Psoas muscle (tissue), 8 donors: ENCODE data around the gene HYAL3. TPM values are rescaled to one million over a fixed set of nuclear protein-coding genes. Genes with fewer than 3 reads are reported as not detected.

Experiments used
- ATAC-seq, 4 donors: fragments of 200-7000 bp; cut with Tn5 transposase; one replicate each; pipeline ENCODE4 v1.9.1; 2020; ENCODE audit warnings: moderate library complexity in 3 of 4, mild to moderate bottlenecking in 2 of 4
- DNase-seq, 2 donors: peaks; one replicate each; pipeline ENCODE4 v3.0.0-alpha.2; 2020
- H3K27ac ChIP-seq: fragments of 200-600 bp; one replicate; pipeline ENCODE4 v1.8.0; 2022
- H3K27me3 ChIP-seq, 3 donors: fragments of 200-600 bp in 1 of 3; one replicate each; pipeline versions ENCODE4 v1.6.1 to v1.8.0; 2013 to 2022; ENCODE audit warnings: low read length in 2 of 3, mild to moderate bottlenecking in 2 of 3, moderate library complexity in 1 of 3; ENCODE audit not compliant: insufficient read depth in 3 of 3
- H3K36me3 ChIP-seq, 2 donors: fragments of 200-600 bp in 1 of 2; one replicate each; pipeline versions ENCODE4 v1.6.1 to v1.8.0; 2013 to 2022; ENCODE audit warnings: low read depth in 1 of 2, mild to moderate bottlenecking in 1 of 2, moderate library complexity in 1 of 2; ENCODE audit not compliant: insufficient read depth in 1 of 2
- H3K4me1 ChIP-seq: fragments of 200-600 bp; one replicate; pipeline ENCODE4 v1.8.0; 2022
- H3K4me3 ChIP-seq: fragments of 200-600 bp; one replicate; pipeline ENCODE4 v1.8.0; 2022; ENCODE audit warnings: mild to moderate bottlenecking
- H3K9me3 ChIP-seq: fragments of 200-600 bp; one replicate; pipeline ENCODE4 v1.8.0; 2022
- WGBS, 3 donors: extraction: QIAGEN DNeasy Blood & Tissue Kit; methylation state at CpG; one replicate each; pipeline versions ENCODE4 v1.1.6 to v1.1.7; 2013; 5-methylcytosine and 5-hydroxymethylcytosine counted together
- intact Hi-C, 2 donors: fragments of 100-400 bp; cut with DNase I; formaldehyde crosslinking; loops; one replicate each; pipeline versions ENCODE4 v1.11.0 to v1.14.2; 2022
- polyA plus RNA-seq, 3 donors: library from polyadenylated mRNA; stranded (reverse); fragments of 200-250 nt; gene quantifications; one replicate each; pipeline ENCODE4 v1.2.3, GENCODE V29; 2013
- total RNA-seq, 4 donors: library from RNA; stranded (reverse); fragmentation: NEBNext Ultra II Directional in 2 of 4; extraction: Animal tissue kit (Norgen Biotek cat#: 25700) in 2 of 4; gene quantifications; one replicate each; pipeline versions ENCODE4 v1.2.1 to v1.2.4, GENCODE V29; 2021 to 2023
- TF ChIP-seq, protein P1 (sequence below): fragments of 200-600 bp; IDR thresholded peaks from one replicate; pipeline ENCODE4 v1.8.0; 2022; ENCODE audit warnings: antibody characterized with exemption
- donor health status: healthy with polysubstance abuse.
- donor health status: DM: no; HTN: no; CAD: no; lungs with moderate emphysema.
- donor health status: Bipolar disorder and iron deficiency.
- donor health status: healthy.
- donor health status: DM: yes; HTN: yes; CAD: no.
- donor health status: DM: no; HTN: no; CAD: no.
- donor health status: DM: no; HTN: no; CAD: no.
- donor health status: DM: yes; HTN: yes; CAD: no.

Gene HYAL3
- total and polyA plus RNA-seq, 7 donors = 0.23 to 3.4 (median 0.65) TPM

DNA sequence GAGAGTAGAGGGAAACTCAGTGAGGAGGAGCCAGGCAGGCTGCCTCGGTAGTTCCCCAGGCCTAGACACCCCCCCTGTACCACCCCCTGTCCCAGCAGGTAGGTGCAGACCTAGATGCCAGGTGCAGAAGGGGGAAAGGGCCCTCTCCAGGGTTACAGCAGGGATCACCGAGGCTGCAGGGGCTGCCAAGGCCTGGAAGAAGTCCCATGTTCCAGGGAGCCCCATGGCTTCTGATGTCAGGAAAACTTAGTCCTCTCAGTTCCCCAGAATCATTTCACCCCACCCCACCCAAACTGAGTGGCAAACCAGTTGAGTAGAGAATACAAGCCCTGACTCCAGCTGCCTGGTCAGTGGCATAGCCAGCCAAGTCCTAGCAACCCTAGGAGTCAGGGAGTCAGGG lies 37.7 kb downstream of the HYAL3 start:
- no peaks in the 10 kb centered on the region for H3K9me3 ChIP-seq
- intact Hi-C loops = loop anchor here in 1 of 2 donors (5.0 to 10.0 kb wide), 2 partner anchors 66 to 283 kb away; partner anchors contain the start of gene TUSC2
- TF ChIP-seq, protein P1, sequence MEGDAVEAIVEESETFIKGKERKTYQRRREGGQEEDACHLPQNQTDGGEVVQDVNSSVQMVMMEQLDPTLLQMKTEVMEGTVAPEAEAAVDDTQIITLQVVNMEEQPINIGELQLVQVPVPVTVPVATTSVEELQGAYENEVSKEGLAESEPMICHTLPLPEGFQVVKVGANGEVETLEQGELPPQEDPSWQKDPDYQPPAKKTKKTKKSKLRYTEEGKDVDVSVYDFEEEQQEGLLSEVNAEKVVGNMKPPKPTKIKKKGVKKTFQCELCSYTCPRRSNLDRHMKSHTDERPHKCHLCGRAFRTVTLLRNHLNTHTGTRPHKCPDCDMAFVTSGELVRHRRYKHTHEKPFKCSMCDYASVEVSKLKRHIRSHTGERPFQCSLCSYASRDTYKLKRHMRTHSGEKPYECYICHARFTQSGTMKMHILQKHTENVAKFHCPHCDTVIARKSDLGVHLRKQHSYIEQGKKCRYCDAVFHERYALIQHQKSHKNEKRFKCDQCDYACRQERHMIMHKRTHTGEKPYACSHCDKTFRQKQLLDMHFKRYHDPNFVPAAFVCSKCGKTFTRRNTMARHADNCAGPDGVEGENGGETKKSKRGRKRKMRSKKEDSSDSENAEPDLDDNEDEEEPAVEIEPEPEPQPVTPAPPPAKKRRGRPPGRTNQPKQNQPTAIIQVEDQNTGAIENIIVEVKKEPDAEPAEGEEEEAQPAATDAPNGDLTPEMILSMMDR = no peak
- H3K4me3 ChIP-seq = peak overlapping the region; percentile 80
- H3K36me3 ChIP-seq = peaks cover 0 to 17% of the 10 kb centered on the region in 2 donors
- WGBS, 3 donors = 18 to 32% (median 18%) methylated on average over 1 to 2 of the region's 2 CpGs
- ATAC-seq (no peak), DNase-seq (no peak)
- no peaks in the 10 kb centered on the region for H3K27me3 ChIP-seq
- peaks cover 25% of the 10 kb centered on the region for H3K4me1 ChIP-seq
- peak overlapping the region; percentile 98 for H3K27ac ChIP-seq

DNA sequence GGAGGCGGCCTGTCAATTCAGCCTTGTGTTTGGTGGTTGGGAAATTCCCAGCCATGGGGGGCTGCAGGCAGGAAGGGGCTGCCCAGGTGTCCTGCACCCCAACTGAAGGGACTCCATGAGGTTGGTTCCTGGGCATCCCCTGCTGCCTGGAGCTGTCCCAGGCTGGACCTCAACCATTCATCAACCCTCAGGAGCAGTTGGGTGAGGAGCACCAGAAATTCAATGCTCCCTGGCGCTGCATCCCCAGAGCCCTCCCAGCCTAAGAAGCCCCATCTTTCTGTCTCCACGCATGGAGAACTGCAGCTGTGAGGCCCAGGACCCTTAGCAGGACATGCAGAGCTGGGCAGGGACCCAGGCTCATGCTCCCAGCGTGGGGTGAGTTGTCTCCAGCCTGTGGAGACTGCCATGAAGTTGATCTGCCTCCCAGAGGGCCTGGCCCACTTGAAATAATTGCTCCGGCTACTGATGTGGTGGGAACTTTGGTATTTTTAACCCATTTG lies 38.2 kb downstream of the HYAL3 start:
- H3K4me3 ChIP-seq = peak overlapping the region; percentile 80
- peaks cover 0 to 22% of the 10 kb centered on the region in 2 donors for H3K36me3 ChIP-seq
- H3K27me3 ChIP-seq = no peaks in the 10 kb centered on the region
- 40 to 64% (median 55%) methylated on average over 5 of the region's 5 CpGs for WGBS, 3 donors
- peak overlapping the region; percentile 98 for H3K27ac ChIP-seq
- TF ChIP-seq, protein P1 = no peak
- no peaks in the 10 kb centered on the region for H3K9me3 ChIP-seq
- ATAC-seq (no peak), DNase-seq (no peak)
- intact Hi-C loops = loop anchor here in 1 of 2 donors (5.0 to 10.0 kb wide), 2 partner anchors 66 to 284 kb away; partner anchors contain the start of gene TUSC2
- peaks cover 29% of the 10 kb centered on the region for H3K4me1 ChIP-seq

DNA sequence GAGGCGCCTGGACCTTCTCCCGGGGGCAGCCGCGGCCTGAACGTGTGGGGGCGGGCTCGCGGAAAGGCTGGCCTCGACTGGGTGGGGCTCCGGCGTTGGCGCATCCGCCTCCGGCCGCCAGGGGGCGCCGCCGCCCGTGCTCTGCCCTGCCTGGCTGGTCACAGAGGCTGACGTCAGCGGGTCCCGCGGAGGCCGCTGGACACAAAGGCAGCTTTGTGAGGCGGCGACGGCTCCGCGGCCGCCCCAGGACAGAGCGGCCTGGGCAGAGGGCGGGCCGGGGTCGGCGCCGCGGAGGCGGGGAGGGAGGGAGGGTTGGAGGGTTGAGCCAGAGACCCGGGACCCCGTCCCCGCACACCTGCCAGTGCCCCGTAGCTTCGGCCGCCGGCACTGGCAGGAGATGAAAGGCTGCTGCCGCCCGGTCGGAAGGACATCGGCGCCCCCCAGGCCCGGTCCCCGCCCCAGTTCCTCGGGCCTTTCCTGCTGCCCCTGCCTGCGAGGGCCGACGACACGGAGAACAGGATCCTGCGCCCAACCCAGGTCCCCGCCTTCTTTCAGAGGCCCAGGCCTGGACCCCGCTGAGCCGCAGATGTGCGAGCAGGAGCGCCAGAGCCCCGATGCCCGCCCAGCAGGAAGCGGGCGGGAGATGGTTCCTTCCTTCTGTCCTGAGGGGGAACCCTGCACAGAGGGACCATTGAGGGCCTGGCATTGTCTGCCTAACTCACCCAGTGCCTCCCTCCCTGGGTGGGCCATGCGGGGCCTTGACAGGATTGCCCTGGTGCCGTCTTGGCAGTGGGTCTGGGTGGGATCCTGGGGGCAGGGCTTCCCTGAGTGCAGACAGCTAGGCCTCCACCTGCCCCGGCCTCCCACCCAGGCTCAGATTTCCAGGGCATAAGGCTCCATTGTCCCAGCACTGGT lies 38.9 kb downstream of the HYAL3 start:
- Histone ChIP-seq H3K27me3 (no peaks in the 10 kb centered on the region), H3K9me3 (no peaks in the 10 kb centered on the region), H3K36me3 (peaks cover 0 to 29% of the 10 kb centered on the region in 2 donors), H3K4me1 (peaks cover 22% of the 10 kb centered on the region), H3K27ac (peak overlapping the region; percentile 98), H3K4me3 (peak overlapping the region; percentile 80)
- intact Hi-C loops = loop anchor here in 1 of 2 donors (5.0 to 10.0 kb wide), 2 partner anchors 67 to 285 kb away; partner anchors contain the start of gene TUSC2
- DNase-seq = peak; percentile 95 to 96
- peak; percentile 93 to 97 (median 94) for ATAC-seq
- 0 to 1% (median 1%) methylated on average over 38 to 70 of the region's 70 CpGs for WGBS, 3 donors
- TF ChIP-seq, protein P1 = peak; percentile 98

DNA sequence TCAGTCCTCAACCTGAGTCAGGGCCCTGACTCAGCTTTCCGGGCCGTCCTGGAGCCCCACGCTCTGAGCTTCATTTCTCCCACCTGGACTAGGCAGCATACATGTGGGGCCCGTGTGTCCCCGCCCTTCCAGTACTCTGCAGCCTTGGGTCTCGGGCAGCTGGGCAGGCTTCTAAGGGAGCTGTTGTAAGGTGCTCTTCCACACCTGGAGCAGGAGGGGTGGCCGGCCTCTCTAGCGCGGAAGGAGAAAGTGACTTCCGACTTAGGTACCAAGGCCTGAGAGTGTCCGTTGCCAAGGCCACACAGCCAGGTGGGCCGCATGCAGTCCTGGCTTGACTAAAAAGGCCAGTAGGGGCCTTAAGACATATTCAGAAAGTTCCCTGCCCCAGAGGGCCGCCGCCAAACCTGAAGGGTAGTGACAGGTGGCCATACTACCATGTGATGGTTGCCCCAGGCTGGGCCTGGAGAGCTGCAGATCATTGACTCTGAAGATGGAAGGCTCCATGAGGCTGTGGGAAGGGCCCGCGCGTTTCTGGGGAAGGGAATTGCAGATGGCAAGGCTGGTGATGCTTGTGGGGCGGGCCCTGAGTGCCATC lies 39.7 kb downstream of the HYAL3 start:
- Histone ChIP-seq H3K27me3 (no peaks in the 10 kb centered on the region), H3K4me1 (peaks cover 20% of the 10 kb centered on the region), H3K27ac (peak overlapping the region; percentile 98), H3K36me3 (peaks cover 0 to 32% of the 10 kb centered on the region in 2 donors), H3K4me3 (peak overlapping the region; percentile 80), H3K9me3 (no peaks in the 10 kb centered on the region)
- intact Hi-C loops = loop anchor here in 1 of 2 donors (5.0 to 10.0 kb wide), 2 partner anchors 68 to 285 kb away; partner anchors contain the start of gene TUSC2
- 46 to 55% (median 48%) methylated on average over 18 of the region's 18 CpGs for WGBS, 3 donors
- TF ChIP-seq, protein P1 = no peak
- peak; percentile 31 to 46 (median 40) for ATAC-seq
- no peak for DNase-seq
